HG02870 (cell line): Measurements from ENCODE around the gene GAB2.
"Not testable (repeated sequence)": the region's sequence is repeated elsewhere in the genome, so short reads cannot be mapped to it uniquely, and the experiment has no call there.

Experiments
- ATAC-seq: cut with Tn5 transposase; IDR thresholded peaks from one replicate; pipeline ENCODE4 v1.9.1; 2021; ENCODE audit warnings: mild to moderate bottlenecking, moderate library complexity; ENCODE audit not compliant: unreplicated experiment

The GAB2 gene

GRCh38 chr11:78290293-78291176 lies 127.1 kb downstream of the GAB2 start:
- no peak for ATAC-seq

- no peak for ATAC-seq
Observed at GRCh38 chr11:78289552-78290292, 127.9 kb downstream of the GAB2 start.

- no peak for ATAC-seq
Observed at GRCh38 chr11:78284260-78284659, 133.4 kb downstream of the GAB2 start.

- no peak for ATAC-seq
Observed at GRCh38 chr11:78282821-78283220, 134.8 kb downstream of the GAB2 start.

DNA sequence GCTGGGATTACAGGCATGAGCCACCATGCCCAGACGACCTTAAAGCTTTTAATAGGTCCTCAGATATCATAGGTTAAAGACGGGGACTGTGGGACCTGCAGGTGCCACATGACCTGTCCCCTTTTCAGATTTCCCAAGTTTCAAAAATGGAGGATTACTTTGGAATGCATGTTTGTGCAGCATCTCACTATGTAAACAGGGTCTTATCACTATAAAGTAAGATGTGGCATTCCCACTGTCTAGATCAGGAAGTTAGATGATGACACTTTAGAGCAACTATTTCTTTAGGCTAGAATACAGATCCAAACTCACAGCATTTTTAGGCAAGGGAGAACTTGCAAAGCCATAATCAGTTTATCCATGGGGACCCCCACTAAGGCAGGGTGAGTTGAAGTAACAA lies 136.1 kb downstream of the GAB2 start:
- ATAC-seq, result no peak

- no peak for ATAC-seq
Observed at GRCh38 chr11:78277314-78277994, 140.2 kb downstream of the GAB2 start.

GRCh38 chr11:78276311-78276710 lies 141.3 kb downstream of the GAB2 start:
- no peak for ATAC-seq

DNA sequence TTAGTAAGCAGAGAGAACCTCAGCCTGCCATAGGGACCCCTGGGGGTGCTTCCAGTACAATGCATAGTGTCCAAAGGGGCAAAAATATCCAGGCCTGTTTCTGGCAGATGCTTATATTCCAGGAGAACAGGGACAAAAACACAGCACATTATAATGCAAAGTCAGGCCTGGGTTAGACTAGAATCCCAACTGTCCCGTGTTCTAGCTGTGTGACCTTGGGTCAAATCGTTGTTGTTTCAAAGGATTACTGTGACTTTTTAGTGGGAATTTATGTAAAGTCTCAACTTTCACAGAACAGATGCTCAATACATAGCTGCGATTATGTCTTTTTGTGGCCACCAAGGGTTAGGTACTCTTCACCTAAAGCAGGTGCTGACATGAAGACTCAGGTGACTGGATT lies 142.9 kb downstream of the GAB2 start:
- ATAC-seq, result no peak

DNA sequence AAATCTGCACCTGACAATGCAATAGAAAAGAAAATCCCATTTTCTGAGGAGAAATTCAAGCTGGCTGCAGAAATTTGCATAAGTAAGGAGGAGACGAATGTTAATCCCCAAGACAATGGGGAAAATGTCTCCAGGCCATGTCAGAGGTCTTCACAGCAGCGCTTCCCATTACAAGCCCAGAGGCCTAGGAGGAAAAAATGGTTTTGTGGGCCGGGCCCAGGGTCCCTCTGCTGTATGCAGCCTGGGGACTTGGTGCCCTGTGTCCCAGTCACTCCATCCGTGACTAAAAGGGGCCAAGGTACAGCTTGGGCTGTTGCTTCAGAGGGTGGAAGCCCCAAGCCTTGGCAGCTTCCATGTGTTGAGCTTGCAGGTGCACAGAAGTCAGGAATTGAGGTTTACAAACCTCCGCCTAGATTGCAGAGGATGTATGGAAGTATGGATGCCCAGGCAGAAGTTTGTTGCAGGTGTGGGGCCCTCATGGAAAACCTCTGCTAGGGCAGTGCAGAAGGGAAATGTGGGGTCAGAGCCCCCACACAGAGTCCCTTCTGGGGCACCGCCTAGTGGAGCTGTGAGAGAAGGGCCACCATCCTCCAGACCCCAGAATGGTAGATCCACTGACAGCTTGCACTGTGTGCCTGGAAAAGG lies 144.9 kb downstream of the GAB2 start:
- not testable (repeated sequence) for ATAC-seq

GRCh38 chr11:78271801-78272200 lies 145.8 kb downstream of the GAB2 start:
- ATAC-seq, result not testable (repeated sequence)

DNA sequence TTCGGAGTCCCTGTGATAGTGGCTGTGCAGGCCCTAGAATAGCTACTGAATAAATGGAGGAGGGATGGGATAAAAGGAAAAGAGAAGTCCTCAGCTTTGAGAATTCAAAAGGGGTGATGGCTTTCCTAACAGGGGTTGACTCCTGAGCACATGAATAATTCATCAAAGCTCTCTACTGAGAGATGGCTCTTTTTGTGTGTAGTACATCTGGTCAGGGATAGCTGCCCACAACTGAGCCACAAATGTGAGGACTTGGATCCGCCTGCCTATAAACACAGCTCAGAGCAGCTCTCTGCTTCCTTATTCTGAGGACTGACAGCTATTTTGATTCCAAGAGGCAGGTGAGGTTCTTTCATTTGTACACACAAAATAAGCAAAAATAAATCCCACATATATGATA lies 146.6 kb downstream of the GAB2 start:
- no peak for ATAC-seq

DNA sequence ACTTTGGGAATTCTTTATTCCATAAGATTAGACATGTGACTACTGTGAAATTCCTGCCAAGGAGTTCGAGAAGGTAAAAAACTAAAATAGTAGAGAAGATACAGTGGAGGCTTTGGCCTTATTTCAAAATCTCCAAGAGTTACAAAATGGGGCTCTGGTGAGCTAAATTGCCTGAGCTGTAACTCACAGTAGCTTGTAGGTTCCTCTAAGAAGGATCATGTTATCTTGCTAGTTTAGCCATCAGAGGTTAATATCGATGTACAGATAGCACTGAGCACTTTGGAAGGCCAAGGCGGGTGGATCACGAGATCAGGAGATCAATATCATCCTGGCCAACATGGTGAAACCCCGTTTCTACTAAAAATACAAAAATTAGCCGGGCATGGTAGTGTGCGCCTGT lies 147.8 kb downstream of the GAB2 start:
- no peak for ATAC-seq

GRCh38 chr11:78268591-78269410 lies 148.8 kb downstream of the GAB2 start:
- no peak for ATAC-seq

GRCh38 chr11:78266451-78266850 lies 151.2 kb downstream of the GAB2 start:
- ATAC-seq, result no peak

DNA sequence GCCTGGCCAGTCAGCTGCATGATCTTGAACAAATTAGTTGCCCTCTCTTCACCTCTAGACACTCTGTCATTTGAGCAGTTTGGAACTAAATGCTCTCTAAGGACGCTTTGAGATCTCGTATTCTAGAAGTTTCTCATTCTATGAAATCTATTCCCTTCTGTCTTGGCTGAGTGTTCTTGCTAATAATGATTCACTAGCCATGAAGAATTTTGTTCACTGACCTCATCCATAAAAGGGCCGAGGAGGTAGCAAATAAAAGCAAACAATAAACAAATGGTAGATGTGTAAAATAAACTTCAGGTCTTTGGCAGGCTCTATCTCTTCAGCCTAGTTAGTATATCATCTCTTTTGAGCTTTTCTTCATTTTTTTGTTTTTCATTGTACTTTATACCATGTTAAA lies 152.3 kb downstream of the GAB2 start:
- no peak for ATAC-seq

DNA sequence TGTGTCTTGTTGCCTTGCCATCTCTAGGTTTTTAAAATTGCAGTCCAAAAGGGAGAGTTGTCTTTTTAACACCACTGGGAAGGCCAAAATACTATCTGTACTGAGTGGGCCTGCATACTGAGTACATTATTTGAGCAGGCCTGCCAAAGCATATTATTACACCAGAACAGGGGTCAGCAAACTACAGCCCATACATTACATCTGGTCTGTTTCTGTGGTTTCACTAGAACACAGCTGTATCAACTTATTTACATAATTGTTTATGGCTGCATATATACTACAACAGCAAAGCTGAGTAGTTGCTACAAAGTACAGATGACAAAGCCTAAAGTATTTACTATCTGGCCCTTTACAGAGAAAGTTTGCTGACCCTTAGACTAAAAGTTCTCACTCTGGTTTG lies 154.9 kb downstream of the GAB2 start:
- ATAC-seq, result no peak

GRCh38 chr11:78262238-78262637 lies 155.4 kb downstream of the GAB2 start:
- no peak for ATAC-seq

- ATAC-seq, result no peak
Observed at GRCh38 chr11:78261828-78262227, 155.8 kb downstream of the GAB2 start.

- no peak for ATAC-seq
Observed at GRCh38 chr11:78261367-78261766, 156.3 kb downstream of the GAB2 start.

- no peak for ATAC-seq
Observed at GRCh38 chr11:78259777-78260487, 157.7 kb downstream of the GAB2 start.
